HepG2 (cell line): ENCODE results near the gene CYSLTR2. TPM values are rescaled to one million over a fixed set of nuclear protein-coding genes. Genes with fewer than 3 reads are reported as not detected.

Experiments used
- ATAC-seq: fragments of 200-7000 bp; cut with Tn5 transposase; 3 replicates; pipeline ENCODE4 v1.9.1; 2020; ENCODE audit warnings: mild to moderate bottlenecking, moderate library complexity
- BruUV-seq: library from RNA; stranded (reverse); fragments of 400-500 nt; replicated peaks from 2 replicates; lab custom pipeline; 2021; lab: Mats Ljungman, UMichigan
- CTCF ChIA-PET: fragments of 300-600 bp; formaldehyde crosslinking; extraction: SDS; loops from one replicate; lab custom pipeline; 2021; ENCODE audit warnings: low total read pairs, inconsistent platforms, low intra/inter-chr PET ratio; lab: Yijun Ruan, JAX
- POLR2A ChIA-PET: fragments of 350-600 bp; sonication (Branson Sonifier 250); formaldehyde crosslinking; loops from one replicate; lab custom pipeline; 2020; ENCODE audit warnings: antibody characterized with exemption, inconsistent platforms; lab: Yijun Ruan, JAX
- DNase-seq: peaks from one replicate; pipeline ENCODE4 v3.0.0-alpha.2; 2015; ENCODE audit warnings: low spot score
- FAIRE-seq: peaks from 3 replicates; lab custom pipeline; 2011; peaks lifted over from hg19 to GRCh38; lab: Jason Lieb, UNC
- H2AFZ ChIP-seq: one replicate; pipeline ENCODE4 v1.6.1; 2011; ENCODE audit warnings: low read length, inconsistent platforms
- H3K27ac ChIP-seq: fragments of 300-600 bp; 3 replicates; pipeline ENCODE4 v1.8.0; 2011; ENCODE audit warnings: mixed run types, mild to moderate bottlenecking, mixed read lengths, low read length, inconsistent platforms; ENCODE audit not compliant: insufficient read depth; ENCODE audit errors: extremely low read length
- H3K27me3 ChIP-seq, 2 experiments: fragments of 200-600 bp in 1 of 2; 2 replicates in 1 of 2; 3 replicates in 1 of 2; pipeline versions ENCODE4 v1.6.0 to v1.8.0; 2011; ENCODE audit warnings: low read length in 2 of 2, mild to moderate bottlenecking in 2 of 2, moderate library complexity in 2 of 2, inconsistent platforms in 1 of 2; ENCODE audit not compliant: insufficient read depth in 2 of 2, control insufficient read depth in 1 of 2
- H3K36me3 ChIP-seq, 2 experiments: fragments of 200-600 bp in 1 of 2; replicated peaks in 1 of 2; 2 replicates in 1 of 2; 3 replicates in 1 of 2; pipeline versions ENCODE4 v1.5.1 to v1.8.0; 2011; ENCODE audit warnings: low read length in 2 of 2, inconsistent platforms in 1 of 2; ENCODE audit not compliant: insufficient read depth in 2 of 2, control insufficient read depth in 1 of 2
- H3K4me1 ChIP-seq: 2 replicates; pipeline ENCODE4 v1.5.1; 2012; ENCODE audit warnings: low read length, inconsistent platforms; ENCODE audit not compliant: insufficient read depth
- H3K4me2 ChIP-seq: 2 replicates; pipeline ENCODE4 v1.6.0; 2011; ENCODE audit warnings: low read depth, low read length, inconsistent platforms
- H3K4me3 ChIP-seq, 3 experiments: fragments of 200-600 bp in 1 of 3; sonication (generic), shearing (Covaris generic) in 1 of 3; replicated peaks in 1 of 3; 2 replicates each; pipeline ENCODE4 v1.5.1; 2011 to 2016; ENCODE audit warnings: low read length in 3 of 3, inconsistent platforms in 2 of 3, low read depth in 2 of 3, mild to moderate bottlenecking in 2 of 3, control low read depth in 1 of 3, mixed read lengths in 1 of 3; ENCODE audit not compliant: insufficient read depth in 1 of 3
- H3K79me2 ChIP-seq: one replicate; pipeline ENCODE4 v1.6.1; 2011; ENCODE audit warnings: low read length, inconsistent platforms; ENCODE audit not compliant: insufficient read depth
- H3K9ac ChIP-seq: 2 replicates; pipeline ENCODE4 v1.6.0; 2011; ENCODE audit warnings: mild to moderate bottlenecking, low read depth, low read length, inconsistent platforms; ENCODE audit not compliant: insufficient read depth
- H3K9me3 ChIP-seq: 2 replicates; pipeline ENCODE4 v1.5.1; 2012; ENCODE audit warnings: mild to moderate bottlenecking, low read length
- H4K20me1 ChIP-seq: 2 replicates; pipeline ENCODE4 v1.6.0; 2011; ENCODE audit warnings: inconsistent platforms, mild to moderate bottlenecking, low read length, moderate library complexity; ENCODE audit not compliant: insufficient read depth
- AGO2 ChIP-seq: fragments of 200-400 bp; formaldehyde crosslinking; optimal IDR thresholded peaks from 2 replicates; pipeline ENCODE3; 2017; ENCODE audit warnings: mild to moderate bottlenecking, low read depth, low read length, moderate library complexity
- EHMT2 ChIP-seq: fragments of 200-600 bp; sonication (generic); IDR thresholded peaks from 2 replicates; pipeline ENCODE4 v1.7.0; 2017; ENCODE audit warnings: antibody characterized with exemption, low read depth, low read length, borderline replicate concordance
- GATAD1 ChIP-seq: IDR thresholded peaks from 2 replicates; pipeline ENCODE4 v1.6.1; 2016; ENCODE audit warnings: missing genetic modification reagents, missing compliant biosample characterization
- HNF4A ChIP-seq: sonication (generic); formaldehyde crosslinking; IDR thresholded peaks from 2 replicates; pipeline ENCODE4 v1.4.0; 2020; ENCODE audit warnings: missing genetic modification reagents
- MYPOP ChIP-seq: sonication (generic); formaldehyde crosslinking; IDR thresholded peaks from 2 replicates; pipeline ENCODE4 v1.8.1; 2023; ENCODE audit warnings: mild to moderate bottlenecking, moderate library complexity, missing genetic modification reagents
- PRDM4 ChIP-seq: sonication (generic); formaldehyde crosslinking; IDR thresholded peaks from 2 replicates; pipeline ENCODE4 v1.9.0; 2021; ENCODE audit warnings: missing genetic modification reagents, borderline replicate concordance
- RAD21 ChIP-seq: fragments of 450-650 bp; formaldehyde crosslinking; IDR thresholded peaks from 2 replicates; pipeline ENCODE4 v1.5.0; 2020; ENCODE audit warnings: mild to moderate bottlenecking
- SOX13 ChIP-seq, 3 experiments: fragments of 450-650 bp in 1 of 3; sonication (generic) in 1 of 3; formaldehyde crosslinking in 1 of 3; IDR thresholded peaks in 2 of 3; conservative IDR thresholded peaks in 1 of 3; 2 replicates each; pipeline versions ENCODE4 v1.5.0 to v1.6.1; 2016 to 2020; ENCODE audit warnings: antibody characterized with exemption in 1 of 3, mild to moderate bottlenecking in 1 of 3, missing compliant biosample characterization in 1 of 3, missing genetic modification reagents in 1 of 3, moderate library complexity in 1 of 3
- ZC3H13 ChIP-seq: sonication (generic); formaldehyde crosslinking; IDR thresholded peaks from 2 replicates; pipeline ENCODE4 v1.8.1; 2023; ENCODE audit warnings: mild to moderate bottlenecking, missing genetic modification reagents, moderate library complexity
- ZMYM4 ChIP-seq: sonication (generic); formaldehyde crosslinking; IDR thresholded peaks from 2 replicates; pipeline ENCODE4 v1.8.1; 2023; ENCODE audit warnings: mild to moderate bottlenecking, missing genetic modification reagents
- ZNF432 ChIP-seq: sonication (generic); formaldehyde crosslinking; IDR thresholded peaks from 2 replicates; pipeline ENCODE4 v1.5.0; 2020; ENCODE audit warnings: missing genetic modification reagents, mild to moderate bottlenecking, borderline replicate concordance
- ZNF572 ChIP-seq: sonication (generic); formaldehyde crosslinking; IDR thresholded peaks from 2 replicates; pipeline ENCODE4 v1.5.1; 2020; ENCODE audit warnings: mild to moderate bottlenecking, missing genetic modification reagents
- ZNF574 ChIP-seq: sonication (generic); formaldehyde crosslinking; IDR thresholded peaks from 2 replicates; pipeline ENCODE4 v1.4.0; 2020; ENCODE audit warnings: missing genetic modification reagents
- WGBS: methylation state at CpG from one replicate; pipeline ENCODE4 v1.1.6; 2017; ENCODE audit warnings: low lambda C conversion rate; 5-methylcytosine and 5-hydroxymethylcytosine counted together
- in situ Hi-C: cut with HindIII; loops from 2 replicates; pipeline ENCODE4 v1.10.0; 2017; ENCODE audit warnings: low pct_unique_long_range_greater_than_20kb; ENCODE audit not compliant: extremely low pct_ligation_motif_present
- intact Hi-C: fragments of 100-400 bp; cut with micrococcal nuclease; formaldehyde crosslinking; loops from one replicate; pipeline ENCODE4 v1.10.0; 2022; ENCODE audit not compliant: unreplicated experiment
- polyA plus RNA-seq, 8 experiments: library from polyadenylated mRNA; depleted of rRNA in 3 of 8; stranded (reverse) in 7 of 8; unstranded in 1 of 8; fragments of >200 nt; fragmentation: Illumina TruSeq in 4 of 8; extraction: Trizol in 4 of 8; gene quantifications; 2 replicates each; pipeline versions ENCODE4 v1.2.1 to v1.2.3, GENCODE V29; 2011 to 2016; ENCODE audit warnings: low read depth in 4 of 8, missing spikeins in 1 of 8, mixed read lengths in 1 of 8; ENCODE audit not compliant: insufficient read depth in 1 of 8
- total RNA-seq, 5 experiments: library from RNA; depleted of rRNA; stranded (reverse); fragments of >200 nt; fragmentation: Illumina TruSeq; extraction: Trizol; gene quantifications; 2 replicates each; pipeline ENCODE4 v1.2.3, GENCODE V29; 2016; ENCODE audit warnings: low read depth in 1 of 5

CYSLTR2 gene
- total and polyA plus RNA-seq, 2 of the 13 experiments (the other 11 are each of a cell fraction or from before 2014, with no cell fraction given), result not detected

GRCh38 chr13:48679941-48680680 is 26.4 kb downstream of the CYSLTR2 start:
- Histone ChIP-seq H3K4me2 (no peak overlapping the region), H3K4me1 (no peaks in the 10 kb centered on the region), H3K4me3 (no peak overlapping the region), H3K9me3 (no peaks in the 10 kb centered on the region), H3K27me3 (peaks cover 0 to 2% of the 10 kb centered on the region in 2 experiments; a peak in 2 of 5 replicates), H3K9ac (no peak overlapping the region), H2AFZ (no peak overlapping the region), H3K27ac (no peak overlapping the region), H3K79me2 (no peaks in the 10 kb centered on the region), H4K20me1 (no peaks in the 10 kb centered on the region), H3K36me3 (no peaks in the 10 kb centered on the region)
- ChIA-PET CTCF (no interaction called here), POLR2A (no interaction called here)
- 51% methylated on average over 9 of the region's 10 CpGs for WGBS
- DNase-seq, result no peak
- in situ Hi-C loops (no loop called here), intact Hi-C loops (no loop called here)
- no peak for FAIRE-seq
- TF ChIP-seq HNF4A (CRISPR knock-in tag) (0 out of 2 replicates have a peak, but pooled peaks have one; percentile 9), ZNF574 (CRISPR knock-in tag) (no peak), EHMT2 (no peak), AGO2 (no peak), MYPOP (CRISPR knock-in tag) (no peak), ZMYM4 (CRISPR knock-in tag) (no peak), GATAD1 (CRISPR knock-in tag) (no peak), ZNF432 (CRISPR knock-in tag) (no peak), SOX13 (IDR thresholded peaks at IDR 0.05) (no peak), SOX13 (CRISPR knock-in tag; conservative IDR thresholded peaks at IDR 0.05 in 1 of 2, IDR thresholded peaks at IDR 0.05 in 1 of 2) (peak in 1 of 2 experiments; percentile 31; a peak in 1 of 4 replicates), PRDM4 (CRISPR knock-in tag) (no peak), ZNF572 (no peak), ZC3H13 (no peak), RAD21 (no peak)
- ATAC-seq, result peak; percentile 48
- BruUV-seq, result no TSS peak
